ENCODE data around the gene CNTLN. TPM values are rescaled to one million over a fixed set of nuclear protein-coding genes. Genes with fewer than 3 reads are reported as not detected.

Gene CNTLN
- total RNA-seq, 4 donors from 2014 or later: 3.0 to 7.6 (median 3.7) TPM

DNA sequence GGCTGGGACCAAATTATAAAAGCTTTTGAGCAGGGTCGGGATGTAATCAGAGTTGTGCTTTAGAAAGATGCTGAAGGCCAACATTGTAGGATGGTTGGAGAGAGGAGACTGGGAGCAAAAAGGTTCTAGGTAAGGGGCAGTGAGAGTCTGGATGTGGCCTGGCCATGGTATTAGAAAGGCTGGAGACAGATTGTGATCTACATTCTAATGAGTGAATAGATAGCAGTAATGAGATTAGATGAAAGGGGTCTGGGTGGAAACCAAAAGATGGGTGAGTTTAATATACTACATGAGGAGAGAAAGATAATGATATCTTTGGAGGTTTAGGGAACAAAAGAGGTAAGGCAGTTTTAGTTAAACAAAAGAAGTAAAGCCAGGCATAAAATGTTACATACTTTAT is 355.3 kb downstream of the CNTLN start:
- Histone ChIP-seq H3K9me3 (no peaks in the 10 kb centered on the region), H3K4me3 (no peak overlapping the region), H3K36me3 (no peaks in the 10 kb centered on the region), H3K4me1 (no peaks in the 10 kb centered on the region), H3K27ac (no peak overlapping the region), H3K27me3 (no peaks in the 10 kb centered on the region)
- TF ChIP-seq, protein P1, sequence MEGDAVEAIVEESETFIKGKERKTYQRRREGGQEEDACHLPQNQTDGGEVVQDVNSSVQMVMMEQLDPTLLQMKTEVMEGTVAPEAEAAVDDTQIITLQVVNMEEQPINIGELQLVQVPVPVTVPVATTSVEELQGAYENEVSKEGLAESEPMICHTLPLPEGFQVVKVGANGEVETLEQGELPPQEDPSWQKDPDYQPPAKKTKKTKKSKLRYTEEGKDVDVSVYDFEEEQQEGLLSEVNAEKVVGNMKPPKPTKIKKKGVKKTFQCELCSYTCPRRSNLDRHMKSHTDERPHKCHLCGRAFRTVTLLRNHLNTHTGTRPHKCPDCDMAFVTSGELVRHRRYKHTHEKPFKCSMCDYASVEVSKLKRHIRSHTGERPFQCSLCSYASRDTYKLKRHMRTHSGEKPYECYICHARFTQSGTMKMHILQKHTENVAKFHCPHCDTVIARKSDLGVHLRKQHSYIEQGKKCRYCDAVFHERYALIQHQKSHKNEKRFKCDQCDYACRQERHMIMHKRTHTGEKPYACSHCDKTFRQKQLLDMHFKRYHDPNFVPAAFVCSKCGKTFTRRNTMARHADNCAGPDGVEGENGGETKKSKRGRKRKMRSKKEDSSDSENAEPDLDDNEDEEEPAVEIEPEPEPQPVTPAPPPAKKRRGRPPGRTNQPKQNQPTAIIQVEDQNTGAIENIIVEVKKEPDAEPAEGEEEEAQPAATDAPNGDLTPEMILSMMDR (IDR thresholded peaks at IDR 0.05): no peak
- TF ChIP-seq POLR2A (IDR thresholded peaks at IDR 0.05): no peak
- no peak for TF ChIP-seq EP300 (IDR thresholded peaks at IDR 0.05)
- TF ChIP-seq POLR2AphosphoS5 (IDR thresholded peaks at IDR 0.05): no peak
- DNase-seq (ENCODE audit: low spot score in 2 of 2): no peak
- 85% methylated on average over 1 of the region's 1 CpG for WGBS

DNA sequence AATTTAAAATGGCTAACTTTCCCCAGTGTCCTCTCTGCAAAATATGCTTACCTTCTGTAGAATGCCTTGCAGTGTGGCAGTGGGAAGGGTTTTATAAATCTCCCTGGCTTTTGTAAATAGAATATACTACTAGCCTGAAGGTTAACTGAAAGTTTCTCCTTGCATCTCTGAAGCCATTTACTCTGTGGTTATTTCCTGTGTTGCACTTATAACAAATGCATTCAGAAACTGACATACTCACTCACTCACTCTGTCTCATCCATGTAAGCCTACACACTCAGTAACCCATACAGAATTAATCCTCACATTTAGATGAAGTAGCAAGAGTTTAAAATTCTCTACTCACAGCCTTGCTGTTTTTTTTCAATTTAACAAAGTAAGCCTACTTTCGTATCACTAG is 356.9 kb downstream of the CNTLN start:
- no peak for DNase-seq (ENCODE audit: low spot score in 2 of 2)
- TF ChIP-seq, protein P1 (IDR thresholded peaks at IDR 0.05): no peak
- TF ChIP-seq EP300 (IDR thresholded peaks at IDR 0.05) (no peak), POLR2AphosphoS5 (IDR thresholded peaks at IDR 0.05) (no peak)
- no peak overlapping the region for H3K27ac ChIP-seq
- no peaks in the 10 kb centered on the region for H3K36me3 ChIP-seq
- H3K27me3 ChIP-seq: no peaks in the 10 kb centered on the region
- H3K9me3 ChIP-seq: no peaks in the 10 kb centered on the region
- no peaks in the 10 kb centered on the region for H3K4me1 ChIP-seq
- WGBS: 100% methylated on average over 1 of the region's 1 CpG
- no peak overlapping the region for H3K4me3 ChIP-seq

DNA sequence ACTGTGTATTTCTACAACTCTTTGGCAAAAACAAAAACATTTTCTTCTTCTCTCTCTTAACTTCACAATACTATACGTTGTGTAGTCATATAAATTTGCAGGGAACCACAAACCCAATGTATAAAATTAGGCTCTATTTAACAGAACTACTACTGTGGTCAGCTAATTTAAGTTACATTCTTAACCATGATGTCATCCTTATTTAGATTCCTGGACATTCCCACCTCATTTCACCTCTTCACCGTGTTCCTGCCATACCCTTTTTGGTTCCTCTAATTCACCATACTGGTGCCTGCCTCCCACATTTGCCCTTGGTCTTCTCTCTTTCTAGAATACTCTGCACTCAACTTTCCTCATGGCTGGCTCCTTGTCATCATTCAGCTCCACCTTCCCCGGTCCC is 368.4 kb downstream of the CNTLN start:
- DNase-seq (ENCODE audit: low spot score in 2 of 2): no peak
- Histone ChIP-seq H3K36me3 (no peaks in the 10 kb centered on the region), H3K27me3 (no peaks in the 10 kb centered on the region), H3K27ac (no peak overlapping the region), H3K4me1 (no peaks in the 10 kb centered on the region), H3K9me3 (no peaks in the 10 kb centered on the region), H3K4me3 (no peak overlapping the region)
- WGBS: 93% methylated on average over 3 of the region's 3 CpGs
- TF ChIP-seq POLR2A (IDR thresholded peaks at IDR 0.05) (no peak), POLR2AphosphoS5 (IDR thresholded peaks at IDR 0.05) (no peak), EP300 (IDR thresholded peaks at IDR 0.05) (no peak)
- TF ChIP-seq, protein P1 (IDR thresholded peaks at IDR 0.05): no peak

DNA sequence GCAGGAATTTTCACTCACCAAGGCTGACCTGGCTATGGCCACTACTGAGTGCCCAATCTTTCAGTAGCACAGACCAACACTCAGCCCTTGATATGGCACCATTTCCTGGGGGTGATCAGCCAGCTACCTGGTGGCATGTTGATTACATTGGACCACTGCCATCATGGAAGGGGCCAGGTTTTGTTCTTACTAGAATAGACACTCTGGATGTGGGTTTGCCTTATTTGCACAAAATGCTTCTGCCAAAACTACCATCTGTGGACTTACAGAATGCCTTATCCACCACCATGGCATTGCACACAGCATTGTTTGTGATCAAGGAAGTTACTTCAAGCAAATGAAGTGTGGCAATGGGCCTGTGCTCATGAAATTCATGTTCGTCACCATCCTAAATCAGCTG is 374.3 kb downstream of the CNTLN start:
- no peaks in the 10 kb centered on the region for H3K9me3 ChIP-seq
- no peaks in the 10 kb centered on the region for H3K27me3 ChIP-seq
- no peak overlapping the region for H3K4me3 ChIP-seq
- H3K4me1 ChIP-seq: no peaks in the 10 kb centered on the region
- 82% methylated on average over 1 of the region's 1 CpG for WGBS
- TF ChIP-seq, protein P1 (IDR thresholded peaks at IDR 0.05): no peak
- TF ChIP-seq POLR2A (IDR thresholded peaks at IDR 0.05) (no peak), EP300 (IDR thresholded peaks at IDR 0.05) (no peak), POLR2AphosphoS5 (IDR thresholded peaks at IDR 0.05) (no peak)
- no peak overlapping the region for H3K27ac ChIP-seq
- no peak for DNase-seq (ENCODE audit: low spot score in 2 of 2)
- no peaks in the 10 kb centered on the region for H3K36me3 ChIP-seq

DNA sequence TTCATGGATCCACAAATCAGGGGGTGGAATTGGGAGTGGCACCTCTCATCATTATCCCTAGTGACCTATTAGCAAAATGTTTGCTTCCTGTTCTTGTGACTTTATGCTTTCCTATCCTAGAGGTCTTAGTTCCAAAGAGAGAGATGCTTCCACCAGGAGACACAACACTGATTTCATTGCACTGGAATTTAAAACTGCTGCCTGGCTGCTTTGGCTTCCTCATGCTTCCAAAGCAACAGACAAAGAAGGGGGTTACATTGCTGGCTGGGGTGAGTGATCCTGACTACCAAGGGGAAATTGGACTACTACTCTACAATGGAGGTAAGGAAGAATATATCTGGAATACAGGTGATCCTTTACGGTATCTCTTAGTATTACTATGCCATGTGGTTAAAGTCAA is 374.9 kb downstream of the CNTLN start:
- Histone ChIP-seq H3K27me3 (no peaks in the 10 kb centered on the region), H3K4me3 (no peak overlapping the region), H3K9me3 (no peaks in the 10 kb centered on the region), H3K27ac (no peak overlapping the region), H3K36me3 (no peaks in the 10 kb centered on the region), H3K4me1 (no peaks in the 10 kb centered on the region)
- no peak for TF ChIP-seq POLR2AphosphoS5 (IDR thresholded peaks at IDR 0.05)
- no peak for TF ChIP-seq EP300 (IDR thresholded peaks at IDR 0.05)
- TF ChIP-seq POLR2A (IDR thresholded peaks at IDR 0.05): no peak
- WGBS: 95% methylated on average over 1 of the region's 1 CpG
- DNase-seq (ENCODE audit: low spot score in 2 of 2): no peak

DNA sequence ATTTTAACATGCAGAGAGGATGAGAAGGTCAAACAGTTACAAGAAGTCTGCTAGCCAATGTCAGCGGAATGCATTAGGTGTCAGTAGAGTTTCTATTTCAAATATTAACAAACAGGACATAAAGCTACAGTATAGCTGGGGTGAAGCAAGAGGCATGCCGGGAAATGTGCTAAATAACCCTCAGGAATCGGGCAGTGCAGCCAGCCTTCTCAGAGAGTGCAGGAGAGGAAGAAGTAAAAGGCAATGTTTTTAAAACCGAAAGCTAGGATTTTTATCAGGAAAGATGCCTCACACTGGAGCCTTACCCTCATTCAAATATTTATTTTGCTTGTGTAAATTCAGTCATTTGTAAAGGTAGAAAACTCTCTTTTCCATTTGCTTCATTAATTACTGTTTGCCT is 384.9 kb downstream of the CNTLN start:
- Histone ChIP-seq H3K27me3 (no peaks in the 10 kb centered on the region), H3K36me3 (no peaks in the 10 kb centered on the region), H3K27ac (no peak overlapping the region), H3K4me1 (no peaks in the 10 kb centered on the region), H3K9me3 (no peaks in the 10 kb centered on the region), H3K4me3 (no peak overlapping the region)
- WGBS: 44% methylated on average over 4 of the region's 4 CpGs
- no peak for DNase-seq (ENCODE audit: low spot score in 2 of 2)
- TF ChIP-seq EP300 (IDR thresholded peaks at IDR 0.05) (no peak), POLR2AphosphoS5 (IDR thresholded peaks at IDR 0.05) (no peak), POLR2A (IDR thresholded peaks at IDR 0.05) (no peak)
- TF ChIP-seq, protein P1 (IDR thresholded peaks at IDR 0.05): no peak

All from suprapubic skin (tissue), 4 donors.